CD4-positive, alpha-beta T cell treated with Interleukin-6 for 4 hours (primary cell): ENCODE measurements around the gene NOTCH4.
"Not testable (repeated sequence)": the region's sequence is repeated elsewhere in the genome, so short reads cannot be mapped to it uniquely, and the experiment has no call there.

Experiments
- DNase-seq: peaks from one replicate; pipeline ENCODE4 v3.0.0-alpha.2; 2020; ENCODE audit warnings: mixed read lengths

NOTCH4 gene

DNA sequence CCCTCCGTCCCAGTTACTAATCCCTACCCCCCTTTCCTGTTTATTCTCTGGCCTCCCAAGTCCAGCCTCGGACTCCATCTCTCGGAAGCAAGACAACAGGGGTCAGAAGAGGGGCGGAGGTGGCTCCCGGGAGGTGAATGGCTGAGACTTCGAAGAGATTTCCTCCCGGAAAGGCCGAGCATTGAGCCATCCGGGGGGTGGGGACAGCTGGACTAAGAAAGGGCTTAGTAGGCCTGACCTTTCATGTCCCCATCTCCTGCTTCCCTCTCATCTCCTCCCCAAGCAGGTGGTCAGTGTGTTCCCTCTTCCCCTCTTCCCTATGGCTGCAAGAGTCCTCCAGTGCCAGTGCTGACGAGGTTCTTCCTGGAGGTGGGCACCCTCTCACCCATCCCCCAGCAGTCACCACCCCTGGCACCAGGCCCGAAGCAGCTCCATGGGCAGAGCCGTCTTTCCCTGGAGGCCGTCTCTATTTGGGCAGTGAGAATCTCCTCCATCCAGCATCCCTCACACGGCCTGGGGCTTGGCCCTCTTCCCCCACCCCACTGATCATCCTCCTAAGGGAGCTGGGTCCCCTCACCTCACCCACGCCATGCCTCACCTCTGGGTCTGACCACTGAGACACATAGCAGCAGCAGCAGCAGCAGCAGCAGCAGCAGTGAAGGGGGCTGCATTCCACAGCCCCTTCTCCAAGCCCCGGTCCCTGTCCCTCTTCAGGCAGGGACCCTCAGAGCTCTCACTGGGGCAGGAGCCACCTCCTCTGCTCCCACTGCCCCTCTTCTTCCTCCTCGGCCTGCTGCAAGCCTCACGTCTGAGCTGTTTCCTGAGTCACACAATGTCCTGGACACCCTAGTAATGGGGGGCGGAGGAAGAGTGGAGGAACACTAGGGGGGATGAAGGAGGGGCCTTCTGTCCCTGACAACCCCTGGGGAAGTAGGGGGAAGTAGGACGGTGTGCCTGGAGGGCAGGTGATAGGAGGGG is at the start of gene NOTCH4:
TSS of gene NOTCH4 (minus strand) at position 810 of the 978 bp plus-strand sequence. CDS start at position 671, 139 bp downstream.
- no peak for DNase-seq

DNA sequence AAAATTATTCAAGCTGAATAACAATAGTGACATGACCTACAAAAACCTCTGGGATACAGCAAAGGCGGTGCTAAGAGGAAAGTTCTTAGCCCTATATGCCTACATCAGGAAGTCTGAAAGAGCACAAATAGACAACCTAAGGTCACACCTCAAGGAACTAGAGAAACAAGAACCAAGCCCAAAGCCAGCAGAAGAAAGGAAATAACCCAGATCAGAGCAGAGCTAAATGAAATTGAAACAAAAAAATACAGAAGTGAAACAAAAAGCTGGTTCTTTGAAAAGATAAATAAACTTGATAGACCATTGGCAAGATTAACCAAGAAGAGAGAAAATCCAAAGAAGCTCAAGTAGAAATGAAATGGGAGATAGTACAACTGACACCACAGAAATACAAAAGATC is 47.6 kb upstream of the NOTCH4 start:
- DNase-seq: no peak

DNA sequence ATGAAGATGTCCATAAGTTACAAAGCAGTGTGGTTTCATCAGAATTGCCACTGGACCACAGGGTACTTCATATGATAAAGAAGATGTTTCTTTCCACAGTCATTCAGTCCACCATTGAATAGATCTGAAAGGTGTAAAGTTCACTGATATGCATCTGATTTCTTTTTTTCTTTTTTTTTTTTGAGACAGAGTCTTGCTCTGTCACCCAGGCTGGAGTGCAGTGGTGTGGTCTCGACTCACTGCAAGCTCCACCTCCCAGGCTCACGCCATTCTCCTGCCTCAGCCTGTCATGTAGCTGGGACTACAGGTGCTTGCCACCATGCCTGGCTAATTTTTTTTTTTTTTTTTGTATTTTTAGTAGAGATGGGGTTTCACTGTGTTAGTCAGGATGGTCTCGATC is 44.6 kb upstream of the NOTCH4 start:
- not testable (repeated sequence) for DNase-seq

DNA sequence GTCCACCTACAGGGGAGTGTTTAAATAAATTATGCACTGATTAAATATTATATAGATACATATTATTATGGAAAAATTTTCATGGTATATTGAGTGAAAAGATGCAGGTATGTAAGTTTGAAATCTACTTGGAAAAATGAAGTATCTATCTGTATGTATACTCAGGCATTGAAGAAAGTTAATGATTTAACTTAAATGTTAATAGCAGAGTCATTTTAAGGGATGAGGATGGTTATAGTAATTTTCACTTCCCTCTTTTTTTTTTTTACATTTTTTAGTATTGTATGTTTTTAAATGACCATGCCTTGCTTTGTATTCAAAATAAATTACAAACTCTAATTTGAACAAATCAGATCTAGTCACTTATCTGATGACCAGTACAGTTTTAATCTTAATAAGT is 43.2 kb upstream of the NOTCH4 start:
- no peak for DNase-seq

DNA sequence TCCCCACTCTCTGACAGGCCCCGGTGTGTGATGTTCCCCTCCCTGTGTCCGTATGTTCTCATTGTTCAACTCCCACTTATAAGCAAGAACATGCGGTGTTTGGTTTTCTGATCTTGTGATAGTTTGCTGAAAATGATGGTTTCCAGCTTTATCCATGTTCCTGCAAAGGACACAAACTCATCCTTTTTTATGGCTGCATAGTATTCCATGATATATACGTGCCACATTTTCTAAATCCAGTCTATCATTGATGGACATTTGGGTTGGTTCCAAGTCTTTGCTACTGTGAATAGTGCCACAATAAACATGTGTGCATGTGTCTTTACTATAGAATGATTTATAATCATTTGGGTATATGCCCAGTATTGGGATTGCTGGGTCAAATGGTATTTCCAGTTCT is 33.4 kb upstream of the NOTCH4 start:
- not testable (repeated sequence) for DNase-seq

DNA sequence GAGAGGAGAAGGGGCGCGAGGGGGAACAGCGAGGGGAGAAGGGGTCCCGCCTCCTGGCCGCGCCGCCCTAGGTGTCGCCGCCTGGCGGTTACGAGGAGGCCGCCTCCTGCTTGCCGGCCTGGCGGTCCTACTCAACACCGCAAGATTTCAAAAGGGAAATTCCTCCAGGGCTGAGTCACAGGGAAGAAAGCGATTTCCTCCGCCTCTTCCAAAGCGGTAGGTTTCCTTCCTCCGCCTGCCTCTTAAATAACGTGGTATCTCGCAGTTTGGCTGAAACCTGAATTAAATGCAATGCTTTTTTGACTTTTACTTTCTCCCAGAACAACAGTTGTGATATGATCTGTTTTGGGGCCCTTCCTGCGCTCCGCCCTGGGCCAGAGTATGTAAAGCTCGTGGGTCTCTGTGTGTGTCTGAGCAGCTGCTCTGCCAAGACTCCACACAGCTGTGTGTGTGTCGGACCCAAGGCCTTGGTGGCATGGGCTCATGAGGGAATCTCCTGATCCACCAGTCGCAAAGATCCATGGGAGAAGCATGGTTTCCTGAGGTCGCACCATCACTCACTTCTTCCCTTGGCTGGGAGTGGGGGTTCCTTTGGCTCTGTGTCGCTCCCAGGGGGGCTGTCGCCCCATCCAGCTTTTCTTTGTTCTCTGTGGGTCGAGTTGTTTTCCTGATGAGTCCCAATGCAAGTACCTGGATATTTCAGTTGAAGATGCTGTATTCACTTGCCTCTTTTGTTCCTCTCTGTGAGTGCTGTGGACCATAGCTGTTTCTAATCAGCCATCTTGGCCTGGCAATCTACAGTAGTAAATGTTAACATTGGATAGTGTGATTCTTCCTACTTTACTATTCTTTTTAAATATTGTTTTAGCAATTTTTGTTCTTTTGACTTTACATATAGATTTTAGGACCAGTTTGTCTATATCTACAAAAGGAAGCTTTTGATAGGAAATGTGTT is 31.6 kb upstream of the NOTCH4 start:
- peak; percentile 57 for DNase-seq

DNA sequence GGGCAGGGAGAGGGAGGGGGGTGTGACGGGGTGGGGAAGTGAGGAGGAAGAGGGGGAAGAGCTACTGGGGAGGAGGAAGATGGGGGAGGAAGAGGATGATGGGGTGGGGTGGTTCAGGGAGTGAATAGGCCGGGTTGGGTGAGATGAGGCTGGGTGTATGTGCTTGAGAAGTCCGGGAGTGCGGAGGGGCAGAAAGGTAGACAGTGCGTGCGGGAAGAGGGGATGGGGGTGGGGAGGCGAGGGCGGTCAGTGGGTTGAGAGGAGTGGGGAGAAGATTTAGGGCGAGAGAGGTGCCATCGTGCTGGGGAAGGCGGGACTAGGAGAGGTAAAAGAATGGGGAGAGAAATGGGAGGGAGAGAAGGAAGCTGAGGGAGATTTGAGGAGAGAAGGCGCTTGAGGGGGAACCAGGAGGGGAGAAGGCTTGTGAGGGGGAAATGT is 30.9 kb upstream of the NOTCH4 start:
- DNase-seq: no peak

DNA sequence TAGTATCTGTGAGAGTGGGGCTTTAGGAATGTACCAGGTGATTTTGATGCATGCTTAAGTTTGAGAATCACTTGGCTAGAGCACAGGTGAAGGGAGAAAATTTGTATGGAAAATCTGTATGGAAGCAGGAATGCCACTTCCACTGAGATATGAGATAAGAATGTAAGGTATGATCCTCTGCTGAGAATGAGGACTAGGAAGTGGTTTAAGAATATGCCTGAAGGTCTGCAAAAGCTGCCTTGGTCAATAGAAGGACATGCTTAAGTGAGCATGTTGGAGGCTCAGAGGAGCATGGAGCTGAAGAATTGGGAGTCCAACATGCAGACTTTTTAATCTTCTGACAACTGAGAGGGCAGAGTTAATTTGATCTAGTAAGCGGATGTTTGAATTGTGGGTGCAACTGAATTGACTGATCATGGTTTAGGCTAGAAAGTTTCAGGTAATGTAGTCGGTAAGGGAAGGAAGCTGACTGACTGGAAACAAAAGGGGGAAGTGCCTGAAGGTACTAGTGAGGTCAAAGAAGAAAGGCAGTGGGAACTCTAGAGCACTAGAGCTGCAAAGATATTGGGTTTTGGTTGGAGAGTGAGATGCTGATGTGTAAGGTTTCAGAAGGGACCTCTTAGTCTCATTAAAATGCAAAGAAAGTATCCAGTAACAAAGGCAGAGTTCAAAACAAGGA is 28.6 kb upstream of the NOTCH4 start:
- no peak for DNase-seq

DNA sequence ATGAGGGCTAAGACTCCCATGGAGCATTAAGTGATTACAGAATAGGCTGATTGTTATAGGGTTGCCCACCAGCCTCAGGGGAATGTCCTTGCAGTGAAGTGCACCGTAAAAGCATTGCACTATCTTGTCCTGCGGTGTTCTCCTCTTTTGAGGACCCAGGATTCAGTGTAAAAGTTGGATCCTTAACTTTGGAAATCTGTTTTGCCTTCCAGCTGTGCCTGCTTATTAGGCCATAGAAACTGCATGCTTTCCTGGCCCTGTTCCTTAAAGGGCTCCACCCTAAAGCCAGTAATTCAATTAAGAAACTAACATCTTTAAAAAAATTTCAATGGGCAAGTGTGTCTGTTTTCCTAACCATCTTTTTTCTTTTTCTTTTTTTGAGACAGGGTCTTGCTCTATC is 25.4 kb upstream of the NOTCH4 start:
- DNase-seq: no peak

DNA sequence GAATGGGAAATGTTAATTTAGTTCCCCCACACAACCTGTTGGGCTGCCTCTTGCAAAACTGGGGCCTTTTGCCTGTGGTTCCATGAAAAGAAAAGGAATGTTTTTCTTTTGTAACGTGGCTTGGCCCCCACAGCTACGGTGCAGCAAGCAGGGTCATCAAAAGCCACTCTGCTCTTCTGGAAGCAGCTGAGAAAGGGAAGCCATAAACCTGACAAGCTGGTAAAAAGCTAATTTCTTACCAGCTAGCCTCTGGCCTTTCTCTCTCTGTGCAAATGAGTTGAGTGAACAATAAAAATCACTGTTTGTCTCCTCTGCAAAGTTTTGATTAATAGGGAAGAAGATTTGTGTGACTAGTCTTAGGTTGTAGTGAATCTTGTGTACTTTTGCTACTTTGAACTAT is 23.5 kb upstream of the NOTCH4 start:
- no peak for DNase-seq

DNA sequence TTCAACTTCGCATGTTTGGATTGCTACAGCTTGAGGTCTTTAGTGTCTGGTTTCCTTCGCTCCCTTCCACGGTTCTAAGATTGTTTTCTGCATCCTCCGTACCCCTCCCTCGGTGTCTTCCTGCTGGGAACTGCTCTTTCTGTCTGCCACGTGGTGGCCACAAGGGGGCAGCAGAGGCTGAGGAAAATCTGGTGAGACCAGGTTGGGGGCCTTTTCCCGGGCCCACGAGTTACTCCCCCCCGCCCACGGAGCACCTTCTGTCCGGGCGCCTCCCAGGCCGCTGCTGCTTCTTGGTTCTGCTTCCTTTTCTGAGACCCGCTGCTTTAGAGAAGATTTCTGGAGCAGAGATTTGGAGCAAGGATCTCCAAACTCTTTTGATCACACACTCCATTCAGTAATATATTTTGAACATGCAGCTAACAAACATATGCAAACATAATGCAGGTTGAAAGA is 21.1 kb upstream of the NOTCH4 start:
- DNase-seq: peak; percentile 83

DNA sequence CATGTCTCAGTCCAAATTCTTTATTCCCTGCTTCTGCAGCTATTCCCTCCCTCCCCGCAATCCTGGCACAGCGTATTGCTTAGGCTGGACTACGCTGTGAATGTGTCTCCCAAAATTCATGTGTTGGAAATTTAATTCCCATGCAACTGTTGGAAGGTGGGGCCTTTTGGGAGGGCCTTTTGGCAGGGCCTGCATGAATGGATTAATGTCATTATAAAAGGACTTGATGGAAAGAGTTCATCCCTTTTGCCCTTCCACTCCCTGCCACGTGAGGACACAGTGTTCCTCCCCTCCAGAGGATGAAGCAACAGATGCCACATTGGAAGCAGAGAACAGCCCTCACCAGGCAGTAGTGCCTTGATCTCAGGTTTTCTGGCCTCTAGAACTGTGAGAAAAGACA is 20.4 kb upstream of the NOTCH4 start:
- no peak for DNase-seq

DNA sequence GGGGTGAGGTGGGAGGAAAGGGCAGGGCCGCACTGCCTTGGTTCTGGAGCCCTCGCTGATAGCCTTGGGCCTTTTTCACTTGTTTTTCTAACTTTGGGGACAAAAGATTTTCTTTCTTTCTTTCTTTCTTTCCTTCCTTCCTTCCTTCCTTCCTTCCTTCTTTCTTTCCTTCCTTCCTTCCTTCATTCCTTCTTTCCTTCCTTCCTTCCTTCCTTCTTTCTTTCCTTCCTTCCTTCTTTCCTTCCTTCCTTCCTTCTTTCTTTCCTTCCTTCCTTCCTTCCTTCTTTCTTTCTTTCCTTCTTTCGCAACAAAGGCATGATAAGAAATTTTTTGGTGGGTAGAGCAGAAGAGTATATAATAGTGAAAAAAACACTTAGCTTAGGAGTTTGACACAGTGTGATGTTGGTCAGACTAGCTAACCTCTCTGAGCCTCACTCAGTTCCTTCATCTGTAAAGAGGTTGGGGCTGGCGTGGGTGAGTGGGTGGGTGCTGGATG is 18.5 kb upstream of the NOTCH4 start:
- not testable (repeated sequence) for DNase-seq

DNA sequence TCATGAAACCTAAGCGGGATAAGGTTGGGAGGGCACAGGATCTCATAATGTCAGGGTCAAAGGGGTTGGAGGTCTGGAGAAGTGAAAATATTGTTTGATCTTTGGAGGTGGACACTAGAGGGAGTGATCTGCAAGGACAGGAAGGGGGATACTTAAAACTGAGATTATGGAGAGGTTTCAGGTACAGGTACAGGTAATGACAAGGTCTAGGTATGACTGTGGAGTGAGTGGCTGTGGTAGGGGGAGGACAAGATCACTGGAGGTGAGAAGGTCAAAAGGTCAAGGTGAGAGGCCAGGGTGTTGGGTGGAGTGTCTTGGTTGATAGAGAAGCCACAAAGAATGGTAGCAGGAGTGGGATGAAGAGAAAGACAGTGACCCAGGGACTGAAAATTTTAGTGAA is 16.8 kb upstream of the NOTCH4 start:
- no peak for DNase-seq

DNA sequence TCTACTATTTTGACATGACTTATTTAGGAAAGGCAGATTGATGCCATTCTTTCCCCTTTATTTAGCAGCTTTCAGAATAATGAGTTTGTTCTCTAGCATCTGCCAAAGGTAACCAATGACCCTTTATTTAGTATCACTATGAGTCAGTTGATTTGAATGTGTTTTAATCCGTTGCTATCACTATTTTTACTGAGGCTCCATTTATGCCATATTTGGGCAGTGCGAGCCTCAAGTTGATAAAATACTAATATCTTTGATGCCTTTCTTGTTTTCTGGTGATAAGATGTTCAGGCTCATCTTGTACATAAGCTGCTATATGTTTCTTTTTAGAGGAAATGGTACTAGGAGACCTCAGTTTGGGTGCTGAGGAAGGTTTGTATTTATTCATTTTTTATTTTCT is 15.6 kb upstream of the NOTCH4 start:
- DNase-seq: no peak

DNA sequence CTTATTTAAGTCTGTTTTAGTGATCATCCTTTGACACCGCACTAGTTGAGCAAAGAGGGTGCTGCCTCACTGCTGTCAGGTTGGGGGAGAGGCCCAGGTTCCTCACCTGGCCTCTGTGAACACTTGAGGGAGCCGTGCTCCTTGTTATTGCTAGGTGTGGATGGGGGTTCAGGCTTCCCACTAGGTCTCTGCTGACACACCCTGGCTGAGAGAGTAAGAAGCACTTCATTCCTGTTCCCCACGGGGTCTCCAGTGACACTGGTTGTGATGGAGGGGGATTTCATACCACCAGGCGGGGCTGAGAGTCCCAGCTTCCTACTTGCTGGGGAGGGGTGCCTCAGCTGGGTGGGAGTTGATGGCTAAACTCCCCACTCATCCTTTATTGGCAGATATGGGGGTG is 11.1 kb upstream of the NOTCH4 start:
- peak; percentile 12 for DNase-seq

DNA sequence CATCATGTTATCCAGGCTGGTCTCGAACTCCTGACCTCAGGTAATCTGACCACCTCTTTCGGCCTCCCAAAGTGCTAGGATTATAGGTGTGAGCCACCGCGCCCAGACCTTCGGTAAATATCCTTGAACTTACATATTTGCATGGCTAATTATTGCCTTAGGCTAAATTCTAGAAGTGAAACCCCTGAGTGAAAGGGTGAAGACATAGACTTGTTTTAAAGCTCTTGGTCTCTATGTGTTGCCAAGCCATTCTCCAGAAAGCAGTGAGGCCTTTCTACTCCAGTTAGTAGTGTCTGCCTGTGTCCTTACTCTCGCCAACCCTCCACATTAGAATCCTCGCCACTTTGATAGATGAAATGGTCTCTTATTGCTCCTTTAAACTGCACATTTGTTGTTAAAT is 2.6 kb upstream of the NOTCH4 start:
- no peak for DNase-seq

DNA sequence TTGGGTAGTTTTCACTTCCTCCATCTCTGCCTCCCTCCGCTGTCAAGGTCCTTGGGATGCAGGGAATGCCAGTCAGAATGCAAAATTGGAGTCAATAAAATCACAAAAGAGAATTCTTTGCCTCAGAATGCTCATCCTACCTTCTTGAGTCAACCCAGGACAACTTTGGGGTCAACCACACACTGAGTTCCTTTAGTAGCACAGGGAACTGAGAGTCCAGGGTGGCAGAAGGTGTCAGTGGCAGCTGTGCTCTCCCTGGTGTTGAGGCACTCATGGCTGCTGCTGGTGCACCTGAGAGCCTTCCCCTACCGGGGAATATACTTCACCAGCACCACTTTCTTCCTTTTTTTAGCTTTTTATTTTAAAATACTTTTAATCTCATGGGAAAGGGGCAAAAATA is 829 bp upstream of the NOTCH4 start:
- DNase-seq: no peak

DNA sequence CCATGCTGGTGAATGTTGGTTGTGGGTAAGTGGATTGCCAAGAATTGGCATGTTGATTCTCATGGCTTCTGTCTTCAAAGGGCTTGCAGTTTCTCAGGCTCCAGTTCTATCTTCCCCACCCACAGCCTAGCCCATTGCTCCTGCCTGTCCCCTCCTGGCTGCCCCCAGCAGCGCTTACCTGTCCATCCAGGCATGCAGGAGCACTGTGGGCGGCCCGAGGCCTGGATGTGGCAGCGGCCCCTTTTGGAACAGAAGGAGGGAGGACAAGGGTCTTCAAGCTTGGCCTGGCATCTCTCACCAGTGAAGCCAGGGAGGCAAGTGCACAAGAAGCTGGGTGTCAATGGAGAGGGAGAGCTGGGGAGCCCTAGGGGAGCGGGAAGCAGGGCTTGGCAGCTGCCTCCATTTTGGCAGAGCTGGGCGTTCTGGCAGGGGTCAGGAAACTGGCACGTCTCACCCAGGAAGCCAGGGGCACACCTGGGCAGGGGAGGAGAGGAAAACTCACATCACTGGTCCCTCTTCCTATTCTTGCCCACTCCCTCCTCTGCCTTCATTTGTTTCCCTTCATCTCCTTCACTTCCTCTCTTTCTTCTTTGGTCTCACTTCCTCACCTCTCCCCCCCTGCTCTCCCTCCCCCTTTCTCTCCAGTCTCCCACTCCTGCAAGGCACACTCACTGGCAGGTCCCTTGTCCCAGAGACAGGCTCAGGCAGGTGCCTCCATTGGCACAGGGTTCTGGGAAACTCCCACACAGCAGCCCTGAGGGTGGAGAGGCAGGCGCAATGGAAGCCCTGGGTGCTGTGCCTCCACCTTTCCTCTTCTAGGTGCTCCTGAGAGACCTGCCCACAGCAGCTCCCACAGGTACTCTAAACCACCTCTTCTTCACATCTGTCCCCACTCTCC is 1.3 kb downstream of the NOTCH4 start:
- DNase-seq: no peak

DNA sequence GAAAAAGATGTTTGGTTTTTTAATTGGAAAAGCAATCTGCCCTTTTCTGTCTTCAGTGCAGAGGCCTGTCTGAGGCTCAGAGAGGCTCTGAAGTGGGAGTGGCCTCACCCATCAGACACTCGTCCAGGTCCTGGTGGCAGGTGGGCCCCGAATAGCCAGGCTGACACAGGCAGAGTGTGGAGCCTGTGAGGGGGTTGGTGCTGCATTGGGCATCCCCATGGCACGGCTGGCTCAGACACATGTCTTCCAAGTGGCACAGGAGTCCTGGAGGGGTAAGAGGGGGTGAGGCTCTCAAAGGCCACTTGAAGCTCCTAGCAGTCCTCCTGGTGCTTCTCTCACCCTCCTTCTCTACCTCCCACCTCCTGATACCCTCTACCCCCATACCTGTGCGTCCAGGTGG is 3.8 kb downstream of the NOTCH4 start:
- DNase-seq: no peak

DNA sequence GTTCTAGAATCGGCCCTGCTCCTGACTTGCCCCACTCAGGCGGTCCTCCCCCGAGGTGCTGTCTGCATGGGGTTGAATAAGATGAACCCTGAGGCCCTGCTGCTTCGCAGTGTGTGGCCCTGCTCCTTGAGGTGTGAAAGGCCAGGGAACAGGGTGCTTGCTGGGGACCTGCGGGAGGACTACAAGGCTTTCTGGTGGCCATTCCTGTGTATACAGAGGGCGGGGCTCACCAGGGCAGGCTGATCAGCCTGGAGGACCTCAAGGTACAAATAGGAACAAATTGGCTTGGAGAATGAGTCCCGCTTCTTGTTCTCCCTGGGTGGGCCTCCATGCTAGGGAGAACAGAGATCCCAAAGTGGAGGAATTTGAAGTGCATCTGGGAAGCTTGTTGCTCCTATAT is 5.7 kb downstream of the NOTCH4 start:
- no peak for DNase-seq

DNA sequence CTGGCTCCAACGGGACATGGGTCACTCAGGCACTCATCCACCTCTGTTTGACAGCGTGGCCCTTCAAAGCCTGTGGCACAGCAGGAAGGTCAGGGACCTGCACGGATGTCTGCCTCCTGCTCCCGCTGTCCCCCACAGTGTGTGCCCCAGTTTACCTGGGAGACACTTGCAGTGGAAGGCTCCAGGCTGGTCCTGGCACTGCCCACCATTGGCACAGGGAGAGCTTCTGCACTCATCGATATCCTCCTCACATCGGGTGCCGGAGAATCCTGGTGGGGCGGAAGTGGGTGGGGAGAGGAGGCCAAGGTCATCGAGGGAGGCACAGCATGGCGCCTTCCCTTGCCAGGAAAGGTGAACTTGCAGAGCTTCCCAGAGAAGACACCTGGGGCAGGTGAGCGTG is 6.9 kb downstream of the NOTCH4 start:
- no peak for DNase-seq
